ENCODE data around the gene PSMD10.

Gene PSMD10

DNA sequence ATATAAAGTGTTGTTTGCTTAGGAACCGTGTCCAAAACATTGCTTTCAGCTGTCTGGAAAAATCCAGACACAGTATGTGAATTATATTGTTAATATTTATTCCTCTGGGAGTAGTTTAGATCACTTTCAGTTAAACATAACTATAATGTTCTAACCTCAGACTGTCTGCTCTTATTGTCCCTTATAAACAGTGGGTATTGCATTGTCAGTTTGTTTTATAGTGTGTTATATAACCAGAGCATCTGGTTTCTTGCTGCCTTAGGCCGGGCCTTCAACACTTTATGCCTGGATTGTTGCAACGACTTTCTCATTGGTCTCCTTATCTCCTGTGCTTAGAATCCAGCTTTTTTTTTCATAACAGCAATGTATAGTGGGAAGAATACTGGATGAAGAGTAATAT is 26.6 kb upstream of the PSMD10 start:
- peaks cover 1% of the 10 kb centered on the region for H3K36me3 Mint-ChIP-seq (ENCODE audit: insufficient read depth)

GRCh38 chrX:108114541-108114940 is 23.2 kb upstream of the PSMD10 start:
- Mint-ChIP-seq H3K27me3 (no peaks in the 10 kb centered on the region), H3K36me3 (ENCODE audit: insufficient read depth) (peaks cover 1% of the 10 kb centered on the region), H3K4me1 (peaks cover 10% of the 10 kb centered on the region), H3K27ac (ENCODE audit: low read depth) (no peak overlapping the region), H3K4me3 (no peak overlapping the region), H3K9me3 (no peaks in the 10 kb centered on the region)
- ATAC-seq (replicated peaks; ENCODE audit: extremely low read depth, poor library complexity, severe bottlenecking) (no peak), DNase-seq (ENCODE audit: low spot score in 2 of 2) (no peak)

More for the DNA sequence above, 26.6 kb upstream of the PSMD10 start:
- Mint-ChIP-seq H3K9me3 (no peaks in the 10 kb centered on the region), H3K4me1 (peaks cover 10% of the 10 kb centered on the region), H3K27me3 (no peaks in the 10 kb centered on the region), H3K27ac (ENCODE audit: low read depth) (no peak overlapping the region), H3K4me3 (no peak overlapping the region)
- no peak for ATAC-seq (replicated peaks; ENCODE audit: extremely low read depth, poor library complexity, severe bottlenecking)
- no peak for DNase-seq (ENCODE audit: low spot score in 2 of 2)

DNA sequence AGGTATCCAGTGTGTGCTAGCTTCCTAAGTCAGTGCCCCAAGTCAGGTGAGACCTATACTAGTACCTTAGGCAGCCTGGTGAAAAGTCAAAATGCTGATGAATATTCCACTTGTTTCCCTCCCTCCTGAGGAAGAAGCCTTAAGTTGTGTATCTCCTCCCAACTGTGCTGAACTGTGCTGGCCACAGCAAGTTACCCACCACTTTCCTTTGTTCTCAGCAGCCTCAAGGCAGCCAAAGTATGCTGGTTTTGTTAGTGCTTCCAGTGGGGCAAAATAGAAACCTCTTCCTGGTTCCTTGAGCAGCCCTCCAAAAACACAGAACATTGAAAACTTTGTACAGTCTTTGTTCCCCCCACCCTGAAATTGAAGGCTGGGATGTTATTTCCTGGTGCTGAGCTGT is 14.1 kb upstream of the PSMD10 start:
- Mint-ChIP-seq H3K9me3 (no peaks in the 10 kb centered on the region), H3K27me3 (no peaks in the 10 kb centered on the region), H3K36me3 (ENCODE audit: insufficient read depth) (no peaks in the 10 kb centered on the region), H3K4me3 (no peak overlapping the region), H3K4me1 (peaks cover 32% of the 10 kb centered on the region), H3K27ac (ENCODE audit: low read depth) (no peak overlapping the region)
- DNase-seq (ENCODE audit: low spot score in 2 of 2) (no peak), ATAC-seq (replicated peaks; ENCODE audit: extremely low read depth, poor library complexity, severe bottlenecking) (no peak)

GRCh38 chrX:108097380-108097779 is 6.0 kb upstream of the PSMD10 start:
- H3K27me3 Mint-ChIP-seq, result no peaks in the 10 kb centered on the region
- ATAC-seq (replicated peaks; ENCODE audit: extremely low read depth, poor library complexity, severe bottlenecking), result no peak
- H3K4me1 Mint-ChIP-seq, result peaks cover 5% of the 10 kb centered on the region
- no peak overlapping the region for H3K4me3 Mint-ChIP-seq
- H3K27ac Mint-ChIP-seq (ENCODE audit: low read depth), result no peak overlapping the region
- no peak for DNase-seq (ENCODE audit: low spot score in 2 of 2)
- no peaks in the 10 kb centered on the region for H3K36me3 Mint-ChIP-seq (ENCODE audit: insufficient read depth)
- no peaks in the 10 kb centered on the region for H3K9me3 Mint-ChIP-seq

DNA sequence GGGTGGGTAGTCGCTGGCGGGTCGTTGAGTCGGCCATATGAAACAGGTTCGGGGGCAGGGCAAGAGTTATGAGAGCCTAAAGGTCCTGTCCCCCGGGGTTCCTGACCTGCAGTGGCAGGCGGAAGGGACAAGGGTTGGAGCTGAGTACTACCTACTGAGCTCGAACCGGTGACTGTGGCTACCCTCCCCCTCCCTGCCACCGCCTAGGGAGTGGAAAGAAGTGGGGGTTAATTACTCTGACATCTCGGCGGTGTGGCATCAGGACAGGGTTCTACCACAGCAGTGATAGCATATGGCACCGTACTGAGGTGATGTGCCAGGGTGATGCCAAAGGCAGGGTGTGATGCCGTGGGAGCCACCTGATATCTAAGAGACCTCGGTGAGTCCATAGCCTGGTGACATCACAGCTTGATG is 543 bp upstream of the PSMD10 start:
- H3K4me3 Mint-ChIP-seq, result no peak overlapping the region
- no peaks in the 10 kb centered on the region for H3K9me3 Mint-ChIP-seq
- peaks cover 5% of the 10 kb centered on the region for H3K4me1 Mint-ChIP-seq
- DNase-seq (ENCODE audit: low spot score in 2 of 2), result no peak
- H3K27me3 Mint-ChIP-seq, result no peaks in the 10 kb centered on the region
- peaks cover 4% of the 10 kb centered on the region for H3K36me3 Mint-ChIP-seq (ENCODE audit: insufficient read depth)
- H3K27ac Mint-ChIP-seq (ENCODE audit: low read depth), result no peak overlapping the region
- peak; percentile 30 for ATAC-seq (replicated peaks; ENCODE audit: extremely low read depth, poor library complexity, severe bottlenecking)

GRCh38 chrX:108090491-108091263 is 665 bp downstream of the PSMD10 start:
- H3K27ac Mint-ChIP-seq (ENCODE audit: low read depth), result no peak overlapping the region
- no peaks in the 10 kb centered on the region for H3K27me3 Mint-ChIP-seq
- no peak overlapping the region for H3K4me3 Mint-ChIP-seq
- ATAC-seq (replicated peaks; ENCODE audit: extremely low read depth, poor library complexity, severe bottlenecking), result no peak
- H3K9me3 Mint-ChIP-seq, result no peaks in the 10 kb centered on the region
- peaks cover 4% of the 10 kb centered on the region for H3K36me3 Mint-ChIP-seq (ENCODE audit: insufficient read depth)
- peaks cover 5% of the 10 kb centered on the region for H3K4me1 Mint-ChIP-seq
- DNase-seq (ENCODE audit: low spot score in 2 of 2), result no peak

- Mint-ChIP-seq H3K4me3 (no peak overlapping the region), H3K4me1 (peaks cover 5% of the 10 kb centered on the region)
Measured at GRCh38 chrX:108088511-108088910, 2.8 kb downstream of the PSMD10 start.

GRCh38 chrX:108087792-108088191 is 3.5 kb downstream of the PSMD10 start:
- Mint-ChIP-seq H3K4me1 (no peaks in the 10 kb centered on the region), H3K27ac (ENCODE audit: low read depth) (no peak overlapping the region), H3K9me3 (no peaks in the 10 kb centered on the region), H3K36me3 (ENCODE audit: insufficient read depth) (peaks cover 9% of the 10 kb centered on the region), H3K27me3 (no peaks in the 10 kb centered on the region), H3K4me3 (no peak overlapping the region)
- DNase-seq (ENCODE audit: low spot score in 2 of 2) (no peak), ATAC-seq (replicated peaks; ENCODE audit: extremely low read depth, poor library complexity, severe bottlenecking) (no peak)

More at GRCh38 chrX:108088511-108088910, 2.8 kb downstream of the PSMD10 start:
- Mint-ChIP-seq H3K27ac (ENCODE audit: low read depth) (no peak overlapping the region), H3K36me3 (ENCODE audit: insufficient read depth) (peaks cover 9% of the 10 kb centered on the region), H3K9me3 (no peaks in the 10 kb centered on the region), H3K27me3 (no peaks in the 10 kb centered on the region)
- ATAC-seq (replicated peaks; ENCODE audit: extremely low read depth, poor library complexity, severe bottlenecking) (no peak), DNase-seq (ENCODE audit: low spot score in 2 of 2) (no peak)

DNA sequence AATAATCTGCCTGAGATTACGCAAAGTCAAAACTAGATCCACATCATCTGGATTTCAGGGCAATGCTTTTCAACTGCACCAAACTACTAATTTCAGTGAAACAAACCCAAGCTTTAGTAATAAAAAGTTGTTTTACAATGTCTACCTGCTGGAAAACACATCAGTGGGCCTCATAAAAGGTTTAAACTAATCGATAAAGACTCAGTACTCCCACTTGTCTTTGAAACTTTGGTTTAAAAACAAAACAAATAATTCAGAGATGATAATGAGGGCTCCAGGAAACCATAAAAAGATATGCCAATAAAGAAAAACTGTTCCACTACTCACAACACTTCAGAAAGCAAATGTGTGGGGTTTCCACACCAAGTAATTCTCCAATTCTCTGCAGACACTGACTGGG is 10.2 kb downstream of the PSMD10 start:
- Mint-ChIP-seq H3K9me3 (no peaks in the 10 kb centered on the region), H3K27me3 (no peaks in the 10 kb centered on the region), H3K4me3 (no peak overlapping the region), H3K36me3 (ENCODE audit: insufficient read depth) (peaks cover 9% of the 10 kb centered on the region), H3K27ac (ENCODE audit: low read depth) (no peak overlapping the region), H3K4me1 (no peaks in the 10 kb centered on the region)
- ATAC-seq (replicated peaks; ENCODE audit: extremely low read depth, poor library complexity, severe bottlenecking) (no peak), DNase-seq (ENCODE audit: low spot score in 2 of 2) (no peak)

GRCh38 chrX:108072746-108073145 is 18.6 kb downstream of the PSMD10 start:
- H3K27me3 Mint-ChIP-seq, result no peaks in the 10 kb centered on the region
- no peak for ATAC-seq (replicated peaks; ENCODE audit: extremely low read depth, poor library complexity, severe bottlenecking)
- H3K9me3 Mint-ChIP-seq, result no peaks in the 10 kb centered on the region
- H3K4me1 Mint-ChIP-seq, result no peaks in the 10 kb centered on the region
- H3K27ac Mint-ChIP-seq (ENCODE audit: low read depth), result no peak overlapping the region
- no peak for DNase-seq (ENCODE audit: low spot score in 2 of 2)
- H3K36me3 Mint-ChIP-seq (ENCODE audit: insufficient read depth), result no peaks in the 10 kb centered on the region
- no peak overlapping the region for H3K4me3 Mint-ChIP-seq

DNA sequence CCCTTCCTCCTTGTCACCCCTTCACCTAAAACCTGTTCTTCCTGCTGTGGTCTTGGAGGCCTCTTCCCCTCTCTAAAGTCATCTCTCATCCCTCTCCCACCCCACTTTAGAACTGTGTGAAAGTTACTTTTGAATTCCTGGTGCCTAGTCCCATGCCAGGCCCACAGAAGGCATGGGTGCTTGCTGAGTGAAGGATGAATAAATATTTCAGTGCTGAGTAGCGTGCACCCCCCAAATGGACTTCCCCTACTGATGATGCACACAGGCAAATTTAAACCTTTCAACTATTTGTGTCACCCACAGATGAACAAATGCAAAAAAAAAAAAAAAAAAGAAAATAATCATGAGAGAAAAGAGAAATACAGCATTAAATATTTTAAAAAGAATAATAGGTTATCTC is 19.8 kb downstream of the PSMD10 start:
- no peaks in the 10 kb centered on the region for H3K27me3 Mint-ChIP-seq
- H3K9me3 Mint-ChIP-seq, result no peaks in the 10 kb centered on the region
- DNase-seq (ENCODE audit: low spot score in 2 of 2) (no peak), ATAC-seq (replicated peaks; ENCODE audit: extremely low read depth, poor library complexity, severe bottlenecking) (no peak)
- H3K4me1 Mint-ChIP-seq, result no peaks in the 10 kb centered on the region
- H3K4me3 Mint-ChIP-seq, result no peak overlapping the region
- no peak overlapping the region for H3K27ac Mint-ChIP-seq (ENCODE audit: low read depth)
- peaks cover 2% of the 10 kb centered on the region for H3K36me3 Mint-ChIP-seq (ENCODE audit: insufficient read depth)

DNA sequence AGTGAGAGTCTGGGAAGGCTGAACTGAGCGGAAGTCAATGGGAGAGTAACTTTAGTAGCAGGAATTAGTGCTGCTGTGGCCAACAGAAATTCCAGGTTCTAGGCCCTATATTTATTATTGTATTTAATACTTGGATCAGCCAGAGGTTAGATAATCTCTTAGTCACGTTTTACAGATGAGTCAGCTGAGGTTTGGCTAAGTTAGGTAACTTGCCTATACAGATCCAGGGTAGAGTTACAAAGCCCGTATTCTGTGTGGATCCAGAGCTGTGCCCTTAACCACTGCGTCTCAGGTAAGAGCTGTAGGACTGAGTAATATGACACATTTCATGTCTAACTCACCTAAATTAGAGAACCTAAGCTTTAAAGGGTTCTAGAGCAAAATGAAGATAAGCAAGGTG is 20.5 kb downstream of the PSMD10 start:
- Mint-ChIP-seq H3K9me3 (no peaks in the 10 kb centered on the region), H3K27me3 (no peaks in the 10 kb centered on the region), H3K4me3 (no peak overlapping the region), H3K27ac (ENCODE audit: low read depth) (no peak overlapping the region), H3K4me1 (no peaks in the 10 kb centered on the region), H3K36me3 (ENCODE audit: insufficient read depth) (peaks cover 2% of the 10 kb centered on the region)
- no peak for ATAC-seq (replicated peaks; ENCODE audit: extremely low read depth, poor library complexity, severe bottlenecking)
- DNase-seq (ENCODE audit: low spot score in 2 of 2), result no peak

- ATAC-seq (replicated peaks; ENCODE audit: extremely low read depth, poor library complexity, severe bottlenecking), result no peak
- H3K27me3 Mint-ChIP-seq, result no peaks in the 10 kb centered on the region
Measured at GRCh38 chrX:108068121-108068520, 23.2 kb downstream of the PSMD10 start.

More at GRCh38 chrX:108068121-108068520, 23.2 kb downstream of the PSMD10 start:
- H3K4me3 Mint-ChIP-seq, result no peak overlapping the region
- H3K27ac Mint-ChIP-seq (ENCODE audit: low read depth), result no peak overlapping the region
- no peaks in the 10 kb centered on the region for H3K9me3 Mint-ChIP-seq
- no peaks in the 10 kb centered on the region for H3K4me1 Mint-ChIP-seq
- DNase-seq (ENCODE audit: low spot score in 2 of 2), result no peak
- peaks cover 2% of the 10 kb centered on the region for H3K36me3 Mint-ChIP-seq (ENCODE audit: insufficient read depth)

All from central memory CD8-positive, alpha-beta T cell (primary cell).